IPS-NIHi7 (cell line): ENCODE results near the gene PRSS38.

ENCODE experiments used
- DNase-seq: peaks from one replicate; pipeline ENCODE4 v3.0.0; 2012; ENCODE audit warnings: mixed read lengths; ENCODE audit errors: extremely low spot score

PRSS38 gene

GRCh38 chr1:227793079-227793947, 22.2 kb upstream of the PRSS38 start:
- no peak for DNase-seq

GRCh38 chr1:227793948-227794816, 21.3 kb upstream of the PRSS38 start:
- peak; percentile 85 for DNase-seq

- DNase-seq: peak; percentile 26
These were observed 20.7 kb upstream of the PRSS38 start for GRCh38 chr1:227794817-227795192.

GRCh38 chr1:227795732-227796131, 19.7 kb upstream of the PRSS38 start:
- DNase-seq: peak; percentile 6

GRCh38 chr1:227796359-227796915, 19.0 kb upstream of the PRSS38 start:
- DNase-seq: peak; percentile 5

- no peak for DNase-seq
These were observed 18.3 kb upstream of the PRSS38 start for GRCh38 chr1:227797144-227797543.

- DNase-seq: no peak
These were observed 17.9 kb upstream of the PRSS38 start for GRCh38 chr1:227797625-227798024.

GRCh38 chr1:227798078-227798802, 17.2 kb upstream of the PRSS38 start:
- no peak for DNase-seq

GRCh38 chr1:227799756-227800155, 15.7 kb upstream of the PRSS38 start:
- no peak for DNase-seq

- no peak for DNase-seq
These were observed 11.5 kb upstream of the PRSS38 start for GRCh38 chr1:227803933-227804332.

GRCh38 chr1:227805606-227806197, 9.8 kb upstream of the PRSS38 start:
- no peak for DNase-seq

GRCh38 chr1:227808566-227808965, 6.9 kb upstream of the PRSS38 start:
- DNase-seq: no peak

GRCh38 chr1:227809026-227809425, 6.4 kb upstream of the PRSS38 start:
- DNase-seq: no peak

GRCh38 chr1:227813962-227814361, 1.5 kb upstream of the PRSS38 start:
- no peak for DNase-seq

GRCh38 chr1:227816750-227817446, 1.4 kb downstream of the PRSS38 start:
- no peak for DNase-seq

- DNase-seq: no peak
These were observed 8.1 kb downstream of the PRSS38 start for GRCh38 chr1:227823537-227823936.

- no peak for DNase-seq
These were observed 8.7 kb downstream of the PRSS38 start for GRCh38 chr1:227824204-227824603.

GRCh38 chr1:227828786-227829185, 13.3 kb downstream of the PRSS38 start:
- DNase-seq: no peak

GRCh38 chr1:227838181-227838580, 22.7 kb downstream of the PRSS38 start:
- DNase-seq: no peak

- no peak for DNase-seq
These were observed 25.6 kb downstream of the PRSS38 start for GRCh38 chr1:227841096-227841495.
